ENCODE data around the gene CFAP99. TPM values are rescaled to one million over a fixed set of nuclear protein-coding genes. Genes with fewer than 3 reads are reported as not detected.
A peak's percentile ranks its signal among the peaks of the same experiment; 100 is the strongest.

CFAP99 gene
- total and polyA plus RNA-seq, 9 of the 15 experiments (the other 6 are each of a cell fraction or from before 2014, with no cell fraction given), result 0.07 to 0.18 (median 0.09) TPM; not detected in 6

DNA sequence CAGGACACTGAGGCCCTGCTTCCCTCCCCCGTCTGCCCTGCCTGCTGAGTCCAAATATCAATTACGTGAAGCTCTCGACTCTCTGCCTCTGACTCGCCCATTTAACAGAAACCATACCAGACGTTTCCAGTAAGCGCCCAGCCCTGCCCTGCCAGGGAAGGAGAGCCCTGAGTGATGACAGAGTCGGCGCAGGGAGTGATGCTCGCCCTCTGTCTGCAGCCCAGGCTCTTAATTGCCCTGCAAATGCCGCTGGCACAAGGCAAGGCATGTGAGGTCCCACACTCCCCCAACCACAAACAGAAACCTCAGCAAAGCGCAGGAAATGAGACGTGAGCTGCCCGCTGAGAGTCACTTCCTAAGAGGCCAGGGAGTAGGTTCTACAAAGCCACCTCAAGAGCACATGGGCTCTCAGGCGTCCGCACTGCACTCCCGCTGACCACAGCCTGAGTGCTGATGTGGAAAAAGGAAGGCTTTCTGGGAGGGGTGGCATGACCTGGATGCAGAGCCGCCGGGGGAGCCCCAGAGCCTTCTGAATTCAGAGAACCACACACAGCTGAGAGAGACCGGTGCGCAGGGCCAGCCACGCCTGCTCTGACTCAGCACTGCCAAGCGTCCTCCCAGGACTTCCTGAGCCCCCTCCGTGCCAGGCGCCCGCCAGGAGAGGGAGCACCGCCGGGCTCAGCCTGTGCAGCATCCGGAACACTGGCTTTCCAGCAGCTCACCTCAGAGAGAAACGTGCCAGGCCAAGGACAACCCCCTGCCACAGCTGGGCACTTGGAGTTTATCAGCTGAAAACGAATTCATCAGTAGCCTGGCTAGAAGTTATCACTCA lies 5.7 kb upstream of the CFAP99 start (continued):
- TF ChIP-seq, protein P1, sequence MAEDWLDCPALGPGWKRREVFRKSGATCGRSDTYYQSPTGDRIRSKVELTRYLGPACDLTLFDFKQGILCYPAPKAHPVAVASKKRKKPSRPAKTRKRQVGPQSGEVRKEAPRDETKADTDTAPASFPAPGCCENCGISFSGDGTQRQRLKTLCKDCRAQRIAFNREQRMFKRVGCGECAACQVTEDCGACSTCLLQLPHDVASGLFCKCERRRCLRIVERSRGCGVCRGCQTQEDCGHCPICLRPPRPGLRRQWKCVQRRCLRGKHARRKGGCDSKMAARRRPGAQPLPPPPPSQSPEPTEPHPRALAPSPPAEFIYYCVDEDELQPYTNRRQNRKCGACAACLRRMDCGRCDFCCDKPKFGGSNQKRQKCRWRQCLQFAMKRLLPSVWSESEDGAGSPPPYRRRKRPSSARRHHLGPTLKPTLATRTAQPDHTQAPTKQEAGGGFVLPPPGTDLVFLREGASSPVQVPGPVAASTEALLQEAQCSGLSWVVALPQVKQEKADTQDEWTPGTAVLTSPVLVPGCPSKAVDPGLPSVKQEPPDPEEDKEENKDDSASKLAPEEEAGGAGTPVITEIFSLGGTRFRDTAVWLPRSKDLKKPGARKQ (CRISPR knock-in tag; IDR thresholded peaks at IDR 0.05), result no peak
- TF ChIP-seq HDAC2 (IDR thresholded peaks at IDR 0.05), result no peak
- no peak for TF ChIP-seq MYBL2 (IDR thresholded peaks at IDR 0.05; ENCODE audit: low read depth)
- TF ChIP-seq MYBL2 (CRISPR knock-in tag; IDR thresholded peaks at IDR 0.05; ENCODE audit: borderline replicate concordance), result no peak
- TF ChIP-seq, protein P2, sequence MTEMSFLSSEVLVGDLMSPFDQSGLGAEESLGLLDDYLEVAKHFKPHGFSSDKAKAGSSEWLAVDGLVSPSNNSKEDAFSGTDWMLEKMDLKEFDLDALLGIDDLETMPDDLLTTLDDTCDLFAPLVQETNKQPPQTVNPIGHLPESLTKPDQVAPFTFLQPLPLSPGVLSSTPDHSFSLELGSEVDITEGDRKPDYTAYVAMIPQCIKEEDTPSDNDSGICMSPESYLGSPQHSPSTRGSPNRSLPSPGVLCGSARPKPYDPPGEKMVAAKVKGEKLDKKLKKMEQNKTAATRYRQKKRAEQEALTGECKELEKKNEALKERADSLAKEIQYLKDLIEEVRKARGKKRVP (CRISPR knock-in tag; IDR thresholded peaks at IDR 0.05), result no peak
- TF ChIP-seq, protein P3, sequence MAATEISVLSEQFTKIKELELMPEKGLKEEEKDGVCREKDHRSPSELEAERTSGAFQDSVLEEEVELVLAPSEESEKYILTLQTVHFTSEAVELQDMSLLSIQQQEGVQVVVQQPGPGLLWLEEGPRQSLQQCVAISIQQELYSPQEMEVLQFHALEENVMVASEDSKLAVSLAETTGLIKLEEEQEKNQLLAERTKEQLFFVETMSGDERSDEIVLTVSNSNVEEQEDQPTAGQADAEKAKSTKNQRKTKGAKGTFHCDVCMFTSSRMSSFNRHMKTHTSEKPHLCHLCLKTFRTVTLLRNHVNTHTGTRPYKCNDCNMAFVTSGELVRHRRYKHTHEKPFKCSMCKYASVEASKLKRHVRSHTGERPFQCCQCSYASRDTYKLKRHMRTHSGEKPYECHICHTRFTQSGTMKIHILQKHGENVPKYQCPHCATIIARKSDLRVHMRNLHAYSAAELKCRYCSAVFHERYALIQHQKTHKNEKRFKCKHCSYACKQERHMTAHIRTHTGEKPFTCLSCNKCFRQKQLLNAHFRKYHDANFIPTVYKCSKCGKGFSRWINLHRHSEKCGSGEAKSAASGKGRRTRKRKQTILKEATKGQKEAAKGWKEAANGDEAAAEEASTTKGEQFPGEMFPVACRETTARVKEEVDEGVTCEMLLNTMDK (IDR thresholded peaks at IDR 0.05; ENCODE audit: borderline replicate concordance, insufficient read depth, low read depth, low read length, poor library complexity, severe bottlenecking), result no peak
- no peak for TF ChIP-seq SAP30 (IDR thresholded peaks at IDR 0.05; ENCODE audit: borderline replicate concordance, insufficient read depth, low read depth, low read length, poor library complexity, severe bottlenecking)
- TF ChIP-seq EZH2 (IDR thresholded peaks at IDR 0.05; ENCODE audit: borderline replicate concordance, low read depth, low read length), result no peak
- TF ChIP-seq ZNF124 (CRISPR knock-in tag; IDR thresholded peaks at IDR 0.05), result no peak
- TF ChIP-seq POLR3G (IDR thresholded peaks at IDR 0.05; ENCODE audit: extremely low read depth, insufficient read length, insufficient replicate concordance), result no peak
- no peak for TF ChIP-seq CBX8 (IDR thresholded peaks at IDR 0.05; ENCODE audit: borderline replicate concordance, extremely low read depth, low read depth, low read length, poor library complexity, severe bottlenecking)
- TF ChIP-seq TEAD1 (CRISPR knock-in tag; IDR thresholded peaks at IDR 0.05), result no peak
- peak; percentile 69 for TF ChIP-seq MAFG (tag; conservative IDR thresholded peaks at IDR 0.05)
- TF ChIP-seq, protein P4, sequence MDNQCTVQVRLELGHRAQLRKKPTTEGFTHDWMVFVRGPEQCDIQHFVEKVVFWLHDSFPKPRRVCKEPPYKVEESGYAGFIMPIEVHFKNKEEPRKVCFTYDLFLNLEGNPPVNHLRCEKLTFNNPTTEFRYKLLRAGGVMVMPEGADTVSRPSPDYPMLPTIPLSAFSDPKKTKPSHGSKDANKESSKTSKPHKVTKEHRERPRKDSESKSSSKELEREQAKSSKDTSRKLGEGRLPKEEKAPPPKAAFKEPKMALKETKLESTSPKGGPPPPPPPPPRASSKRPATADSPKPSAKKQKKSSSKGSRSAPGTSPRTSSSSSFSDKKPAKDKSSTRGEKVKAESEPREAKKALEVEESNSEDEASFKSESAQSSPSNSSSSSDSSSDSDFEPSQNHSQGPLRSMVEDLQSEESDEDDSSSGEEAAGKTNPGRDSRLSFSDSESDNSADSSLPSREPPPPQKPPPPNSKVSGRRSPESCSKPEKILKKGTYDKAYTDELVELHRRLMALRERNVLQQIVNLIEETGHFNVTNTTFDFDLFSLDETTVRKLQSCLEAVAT (IDR thresholded peaks at IDR 0.05), result no peak
- TF ChIP-seq, protein P5, sequence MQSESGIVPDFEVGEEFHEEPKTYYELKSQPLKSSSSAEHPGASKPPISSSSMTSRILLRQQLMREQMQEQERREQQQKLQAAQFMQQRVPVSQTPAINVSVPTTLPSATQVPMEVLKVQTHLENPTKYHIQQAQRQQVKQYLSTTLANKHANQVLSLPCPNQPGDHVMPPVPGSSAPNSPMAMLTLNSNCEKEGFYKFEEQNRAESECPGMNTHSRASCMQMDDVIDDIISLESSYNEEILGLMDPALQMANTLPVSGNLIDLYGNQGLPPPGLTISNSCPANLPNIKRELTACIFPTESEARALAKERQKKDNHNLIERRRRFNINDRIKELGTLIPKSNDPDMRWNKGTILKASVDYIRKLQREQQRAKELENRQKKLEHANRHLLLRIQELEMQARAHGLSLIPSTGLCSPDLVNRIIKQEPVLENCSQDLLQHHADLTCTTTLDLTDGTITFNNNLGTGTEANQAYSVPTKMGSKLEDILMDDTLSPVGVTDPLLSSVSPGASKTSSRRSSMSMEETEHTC (IDR thresholded peaks at IDR 0.05), result no peak
- TF ChIP-seq ZNF232 (CRISPR knock-in tag; IDR thresholded peaks at IDR 0.05), result no peak
- TF ChIP-seq, protein P6, sequence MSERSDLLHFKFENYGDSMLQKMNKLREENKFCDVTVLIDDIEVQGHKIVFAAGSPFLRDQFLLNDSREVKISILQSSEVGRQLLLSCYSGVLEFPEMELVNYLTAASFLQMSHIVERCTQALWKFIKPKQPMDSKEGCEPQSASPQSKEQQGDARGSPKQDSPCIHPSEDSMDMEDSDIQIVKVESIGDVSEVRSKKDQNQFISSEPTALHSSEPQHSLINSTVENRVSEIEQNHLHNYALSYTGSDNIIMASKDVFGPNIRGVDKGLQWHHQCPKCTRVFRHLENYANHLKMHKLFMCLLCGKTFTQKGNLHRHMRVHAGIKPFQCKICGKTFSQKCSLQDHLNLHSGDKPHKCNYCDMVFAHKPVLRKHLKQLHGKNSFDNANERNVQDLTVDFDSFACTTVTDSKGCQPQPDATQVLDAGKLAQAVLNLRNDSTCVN (CRISPR knock-in tag; IDR thresholded peaks at IDR 0.05), result no peak

Data from K562 (cell line).